ENCODE measurements around the gene PPP1R37.

PPP1R37 gene

DNA sequence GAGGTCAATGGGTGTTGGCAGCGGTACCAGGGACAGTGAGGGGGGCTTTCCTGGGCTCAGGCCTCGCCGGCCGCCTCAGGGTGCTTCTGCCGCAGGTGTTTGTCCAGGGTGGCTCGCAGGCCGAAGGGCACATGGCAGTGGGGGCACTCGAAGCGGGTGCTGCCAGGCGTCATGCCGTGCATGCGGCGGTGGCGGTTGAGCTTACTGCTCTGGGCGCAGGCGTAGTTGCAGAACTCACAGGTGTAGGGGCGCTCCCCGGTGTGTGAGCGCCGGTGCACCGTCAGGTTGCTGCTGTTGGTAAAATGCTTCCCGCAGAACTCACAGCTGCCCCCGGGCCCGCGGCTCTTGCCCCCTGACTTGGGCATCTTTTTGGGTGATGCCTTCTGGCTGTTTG, 21.4 kb upstream of the PPP1R37 start:
- no peak for DNase-seq

DNA sequence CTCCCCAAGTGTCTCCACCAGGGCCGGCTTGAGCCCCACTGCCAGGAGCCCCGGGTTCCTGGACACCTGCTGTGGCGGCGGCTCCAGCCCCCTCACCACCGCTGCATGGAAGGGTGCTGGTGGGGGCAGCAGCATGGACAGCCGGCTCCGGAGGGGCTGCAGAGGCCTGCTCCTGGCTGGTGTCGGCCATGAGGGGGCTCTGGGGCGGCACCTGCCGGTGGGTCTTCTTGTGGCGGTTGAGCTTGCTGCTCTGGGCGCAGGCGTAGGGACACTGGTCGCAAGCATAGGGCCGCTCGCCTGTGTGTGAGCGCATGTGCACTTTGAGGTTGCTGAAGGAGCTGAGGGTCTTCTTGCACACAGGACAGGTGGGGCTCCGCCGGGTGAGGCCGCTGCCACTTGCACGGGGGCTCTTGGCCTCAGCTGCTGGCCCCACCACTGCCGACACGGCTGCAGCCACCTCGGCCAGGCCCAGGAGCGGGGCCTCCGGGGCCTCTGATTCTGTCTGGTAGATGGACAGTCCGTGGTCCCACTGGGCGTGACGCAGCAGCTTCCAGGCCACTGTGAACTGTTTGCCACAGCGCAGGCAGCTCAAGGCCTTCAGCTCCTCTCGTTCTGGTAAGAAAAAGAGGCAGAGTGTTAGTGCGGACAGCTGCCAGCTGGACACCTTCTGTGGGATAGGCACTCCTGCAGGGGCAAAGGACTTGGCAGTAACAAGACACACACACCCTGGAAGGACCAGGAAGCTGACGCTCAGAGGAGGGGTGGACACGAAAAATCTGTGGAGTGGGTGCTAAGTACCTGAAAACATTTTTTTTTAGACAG, 20.8 kb upstream of the PPP1R37 start:
- DNase-seq: no peak

- DNase-seq: no peak
Observed at GRCh38 chr19:45074744-45075300, 18.2 kb upstream of the PPP1R37 start.

GRCh38 chr19:45075301-45076028, 17.5 kb upstream of the PPP1R37 start:
- DNase-seq: peak; percentile 26

- peak; percentile 80 for DNase-seq
Observed at GRCh38 chr19:45076029-45076850, 16.7 kb upstream of the PPP1R37 start, which contains the start of gene ZNF296. Gene ZNF296, minus strand, starts transcription at chr19:45076478. Its CDS starts 105 bp downstream, at chr19:45076373.

- DNase-seq: no peak
Observed at GRCh38 chr19:45076851-45077730, 15.9 kb upstream of the PPP1R37 start.

- no peak for DNase-seq
Observed at GRCh38 chr19:45078390-45079062, 14.5 kb upstream of the PPP1R37 start.

GRCh38 chr19:45079063-45079910, 13.7 kb upstream of the PPP1R37 start, which contains the start of gene GEMIN7:
Gene GEMIN7, plus strand, starts transcription at chr19:45079260. Its CDS starts 10,855 bp downstream, at chr19:45090115.
- peak; percentile 84 for DNase-seq

- no peak for DNase-seq
Observed at GRCh38 chr19:45079911-45080370, 13.0 kb upstream of the PPP1R37 start.

GRCh38 chr19:45082170-45082569, 10.8 kb upstream of the PPP1R37 start:
- DNase-seq: no peak

DNA sequence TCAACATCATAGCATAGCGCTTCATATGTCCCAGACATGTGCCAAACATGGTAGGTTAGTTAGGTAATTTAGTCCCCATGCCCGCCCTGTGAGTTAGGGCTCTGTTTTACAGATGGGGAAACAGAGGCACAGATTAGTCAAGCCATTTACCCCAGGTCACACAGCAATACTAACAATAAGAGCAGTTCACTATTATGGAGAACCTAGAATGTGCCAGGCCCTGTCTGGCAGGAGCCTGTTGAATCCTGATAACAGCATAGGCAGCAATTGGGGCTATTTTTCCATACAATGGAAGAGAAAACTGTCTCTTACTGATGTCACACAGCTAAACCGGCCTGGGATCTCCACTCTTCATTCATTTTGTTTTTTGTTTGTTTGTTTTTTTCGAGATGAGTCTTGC, 6.5 kb upstream of the PPP1R37 start:
- DNase-seq: no peak

DNA sequence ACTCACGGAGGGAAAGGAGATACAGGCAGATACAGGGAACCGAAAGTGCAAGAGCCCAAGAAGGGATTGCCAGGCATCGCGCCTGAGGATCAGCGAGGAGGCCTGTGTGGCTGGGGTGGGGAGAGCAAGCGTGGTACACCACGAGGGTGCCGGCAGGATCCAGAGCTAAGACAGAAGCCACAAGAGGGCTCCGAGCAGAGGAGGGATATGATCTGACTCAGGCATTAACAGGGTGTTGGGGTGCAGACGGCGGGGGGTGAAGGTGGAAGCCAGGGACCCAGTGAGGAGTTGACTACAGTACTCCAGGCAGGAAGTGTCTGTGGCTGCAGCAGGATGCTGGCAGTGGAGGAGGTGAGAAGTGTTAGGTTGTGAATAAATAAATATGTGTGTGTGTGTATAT, 5.4 kb upstream of the PPP1R37 start:
- DNase-seq: peak; percentile 55

GRCh38 chr19:45090034-45090433, 2.9 kb upstream of the PPP1R37 start:
- no peak for DNase-seq

GRCh38 chr19:45090606-45091005, 2.4 kb upstream of the PPP1R37 start:
- no peak for DNase-seq

DNA sequence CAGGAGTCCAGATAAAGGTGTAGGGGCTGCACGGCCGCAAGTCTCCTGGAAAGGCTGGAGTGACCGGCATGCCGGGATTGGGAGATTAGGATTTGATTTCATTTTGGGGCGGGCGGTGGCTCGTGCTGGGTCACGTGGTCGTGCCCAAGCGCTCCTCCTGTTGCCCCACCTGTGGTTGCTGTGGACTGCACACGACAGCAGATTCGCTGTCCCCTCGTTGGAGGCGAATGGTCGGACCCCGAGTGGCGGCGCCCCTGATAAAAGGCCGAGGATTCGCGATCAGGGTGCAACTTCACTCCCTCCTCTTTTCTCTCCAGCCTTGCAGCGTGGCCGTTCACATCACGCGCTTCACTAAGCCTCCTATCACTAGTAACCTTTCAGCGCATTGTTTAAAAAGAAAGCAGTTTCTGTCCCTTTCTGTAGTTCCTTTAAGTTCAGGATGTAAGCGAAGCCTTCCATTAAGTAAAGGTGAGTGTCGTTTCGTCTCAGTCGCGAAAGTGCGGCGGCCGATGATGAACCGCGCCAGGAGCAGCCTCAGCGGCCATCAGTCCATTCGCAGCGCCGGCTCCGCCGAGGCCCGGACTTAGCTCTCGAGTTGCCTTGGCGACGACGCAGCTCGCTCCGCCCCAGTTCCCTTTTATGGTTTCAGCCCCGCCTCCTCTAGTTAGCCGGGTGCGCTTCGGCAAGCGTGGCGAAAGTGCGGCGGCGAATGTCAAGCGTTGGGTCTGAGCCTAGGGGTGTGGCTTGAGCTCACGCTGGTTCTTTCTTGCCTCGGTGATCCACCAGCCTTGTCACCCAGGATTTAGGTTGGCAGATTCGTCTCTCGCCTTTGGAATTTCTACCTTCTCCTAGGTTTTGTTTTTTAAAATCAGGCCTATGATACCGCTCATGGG, 1.7 kb upstream of the PPP1R37 start:
- peak; percentile 94 for DNase-seq

- no peak for DNase-seq
Observed at GRCh38 chr19:45094137-45094536, 1.2 kb downstream of the PPP1R37 start.

- no peak for DNase-seq
Observed at GRCh38 chr19:45094707-45095106, 1.7 kb downstream of the PPP1R37 start.

DNA sequence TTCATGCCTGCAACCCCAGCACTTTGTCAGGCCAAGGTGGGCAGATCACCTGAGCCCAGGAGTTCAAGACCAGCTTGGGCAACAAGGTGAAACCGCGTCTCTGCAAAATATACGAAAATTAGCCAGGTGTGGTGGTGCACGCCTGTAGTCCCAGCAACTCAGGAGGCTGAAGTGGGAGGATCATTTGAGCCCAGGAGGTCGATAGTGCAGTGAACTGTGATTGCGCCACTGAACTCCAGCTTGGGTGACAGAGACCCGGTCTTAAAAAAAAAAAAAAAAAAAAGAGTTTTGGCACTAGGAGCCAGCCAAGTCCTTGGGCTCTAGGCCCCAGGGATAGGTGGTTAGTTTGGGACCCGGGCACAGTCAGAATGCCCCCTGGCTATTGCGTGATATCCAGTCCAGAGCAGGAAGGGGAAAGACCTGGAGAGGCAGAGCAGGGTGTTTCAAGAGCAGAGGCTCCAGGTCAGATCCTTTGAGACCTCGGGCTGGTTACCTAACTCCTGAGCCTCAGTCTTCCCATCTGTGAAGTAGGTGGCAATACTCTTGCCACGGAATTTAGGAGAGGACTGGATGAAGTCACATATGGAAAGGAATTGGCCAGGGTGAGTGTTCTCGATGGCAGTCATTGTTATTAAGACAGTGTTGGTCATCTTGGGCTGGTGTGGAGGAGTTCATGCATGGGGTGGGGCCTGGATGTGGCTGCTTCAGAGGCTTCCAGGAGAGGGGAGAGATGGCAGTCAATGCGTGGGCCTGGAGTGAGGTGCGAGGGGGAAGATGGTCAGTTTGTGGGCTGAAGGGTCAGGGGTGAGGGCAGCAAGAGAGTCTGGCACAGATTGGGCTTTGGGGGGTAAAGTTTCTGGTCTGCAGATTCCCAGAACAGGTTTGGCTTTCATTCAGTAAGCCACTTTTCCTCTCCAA, 2.8 kb downstream of the PPP1R37 start:
- DNase-seq: no peak
